HepG2 (cell line): ENCODE results near the gene VAC14. TPM values are rescaled to one million over a fixed set of nuclear protein-coding genes. Genes with fewer than 3 reads are reported as not detected.

Experiments
- AKAP8 ChIP-seq: sonication (generic); formaldehyde crosslinking; IDR thresholded peaks from 2 replicates; pipeline ENCODE4 v1.5.1; 2020; ENCODE audit warnings: mild to moderate bottlenecking, missing genetic modification reagents
- EEA1 ChIP-seq: sonication (generic); formaldehyde crosslinking; IDR thresholded peaks from 2 replicates; pipeline ENCODE4 v1.5.1; 2020; ENCODE audit warnings: mild to moderate bottlenecking, missing genetic modification reagents, borderline replicate concordance
- KMT2A ChIP-seq: sonication (generic); formaldehyde crosslinking; IDR thresholded peaks from 2 replicates; pipeline ENCODE4 v1.4.0; 2020; ENCODE audit warnings: missing genetic modification reagents
- NFYB ChIP-seq: sonication (generic); formaldehyde crosslinking; IDR thresholded peaks from 2 replicates; pipeline ENCODE4 v1.4.0; 2020; ENCODE audit warnings: missing genetic modification reagents
- POGK ChIP-seq: sonication (generic); formaldehyde crosslinking; conservative IDR thresholded peaks from 2 replicates; pipeline ENCODE4 v1.8.0; 2022; ENCODE audit warnings: mild to moderate bottlenecking, moderate library complexity, missing genetic modification reagents
- REST ChIP-seq, 2 experiments: IDR thresholded peaks; 2 replicates each; pipeline ENCODE4 v1.6.1; 2011 to 2012; ENCODE audit warnings: low read length in 2 of 2, borderline replicate concordance in 1 of 2, low read depth in 1 of 2, mild to moderate bottlenecking in 1 of 2, moderate library complexity in 1 of 2
- ZBTB37 ChIP-seq: sonication (generic); formaldehyde crosslinking; IDR thresholded peaks from 2 replicates; pipeline ENCODE4 v1.4.0; 2020; ENCODE audit warnings: mild to moderate bottlenecking, missing genetic modification reagents
- ZNF264 ChIP-seq: sonication (generic); formaldehyde crosslinking; IDR thresholded peaks from 2 replicates; pipeline ENCODE4 v1.4.0; 2020; ENCODE audit warnings: missing genetic modification reagents
- ZNF446 ChIP-seq: sonication (generic); formaldehyde crosslinking; IDR thresholded peaks from 2 replicates; pipeline ENCODE4 v1.5.0; 2020; ENCODE audit warnings: mild to moderate bottlenecking, missing genetic modification reagents
- ZNF496 ChIP-seq: sonication (generic); formaldehyde crosslinking; IDR thresholded peaks from 2 replicates; pipeline ENCODE4 v1.8.1; 2023; ENCODE audit warnings: mild to moderate bottlenecking, moderate library complexity, missing genetic modification reagents; ENCODE audit not compliant: insufficient replicate concordance
- ZNF501 ChIP-seq: sonication (generic); formaldehyde crosslinking; IDR thresholded peaks from 2 replicates; pipeline ENCODE4 v1.5.1; 2020; ENCODE audit warnings: mild to moderate bottlenecking, moderate library complexity, missing genetic modification reagents
- ZNF512B ChIP-seq: sonication (generic); formaldehyde crosslinking; IDR thresholded peaks from 2 replicates; pipeline ENCODE4 v1.5.1; 2020; ENCODE audit warnings: missing genetic modification reagents, mild to moderate bottlenecking, borderline replicate concordance
- ZNF513 ChIP-seq: sonication (generic); formaldehyde crosslinking; conservative IDR thresholded peaks from 2 replicates; pipeline ENCODE4 v1.5.0; 2020; ENCODE audit warnings: missing genetic modification reagents
- ZNF552 ChIP-seq: sonication (generic); formaldehyde crosslinking; IDR thresholded peaks from 2 replicates; pipeline ENCODE4 v1.9.0; 2022; ENCODE audit warnings: missing genetic modification reagents, mild to moderate bottlenecking, borderline replicate concordance
- ZNF614 ChIP-seq: IDR thresholded peaks from 2 replicates; pipeline ENCODE4 v1.6.1; 2018; ENCODE audit warnings: missing biosample characterization, missing genetic modification reagents, inconsistent platforms, borderline replicate concordance
- ZNF850 ChIP-seq: sonication (generic); formaldehyde crosslinking; conservative IDR thresholded peaks from 2 replicates; pipeline ENCODE4 v1.9.0; 2021; ENCODE audit warnings: mild to moderate bottlenecking, missing genetic modification reagents
- polyA plus RNA-seq, 8 experiments: library from polyadenylated mRNA; depleted of rRNA in 3 of 8; stranded (reverse) in 7 of 8; unstranded in 1 of 8; fragments of >200 nt; fragmentation: Illumina TruSeq in 4 of 8; extraction: Trizol in 4 of 8; gene quantifications; 2 replicates each; pipeline versions ENCODE4 v1.2.1 to v1.2.3, GENCODE V29; 2011 to 2016; ENCODE audit warnings: low read depth in 4 of 8, missing spikeins in 1 of 8, mixed read lengths in 1 of 8; ENCODE audit not compliant: insufficient read depth in 1 of 8
- total RNA-seq, 5 experiments: library from RNA; depleted of rRNA; stranded (reverse); fragments of >200 nt; fragmentation: Illumina TruSeq; extraction: Trizol; gene quantifications; 2 replicates each; pipeline ENCODE4 v1.2.3, GENCODE V29; 2016; ENCODE audit warnings: low read depth in 1 of 5

VAC14 gene
- total and polyA plus RNA-seq, 2 of the 13 experiments (the other 11 are each of a cell fraction or from before 2014, with no cell fraction given) = 23.5 to 24.6 TPM

GRCh38 chr16:70683146-70683944, 117.6 kb downstream of the VAC14 start (continued):
- TF ChIP-seq ZNF513 (no peak; the same call in none of the 2 replicates), KMT2A (CRISPR knock-in tag) (no peak; the same call in 1 of the 2 replicates), ZNF850 (CRISPR knock-in tag) (no peak), ZNF264 (CRISPR knock-in tag) (peak; percentile 77; the same call in 1 of the 2 replicates), ZNF501 (no peak), ZNF512B (CRISPR knock-in tag) (no peak), EEA1 (CRISPR knock-in tag) (no peak), REST (IDR thresholded peaks at IDR 0.05; ENCODE audit: borderline replicate concordance in 1 of 2, low read depth in 1 of 2, low read length in 2 of 2) (0 out of 4 replicates have a peak, but pooled peaks of 1 of the 2 experiments have one; percentile 24), ZBTB37 (no peak), AKAP8 (CRISPR knock-in tag) (peak; percentile 41), POGK (peak; percentile 68; the same call in 1 of the 2 replicates), ZNF496 (no peak), ZNF552 (no peak), NFYB (CRISPR knock-in tag) (no peak), ZNF446 (CRISPR knock-in tag) (0 out of 2 replicates have a peak, but pooled peaks have one; percentile 54), ZNF614 (no peak)
